Measurements from ENCODE around the gene TFG.
"Not testable (repeated sequence)": the region's sequence is repeated elsewhere in the genome, so short reads cannot be mapped to it uniquely, and the experiment has no call there.

TFG gene

GRCh38 chr3:100708989-100709841 is at the start of gene TFG:
TFG (plus strand) TSS chr3:100709494; CDS start chr3:100713686, 4,192 bp downstream.
- peak; percentile 97 for DNase-seq (ENCODE audit: low spot score)

GRCh38 chr3:100661294-100661693 is 48.0 kb upstream of the TFG start:
- DNase-seq (ENCODE audit: low spot score) = not testable (repeated sequence)

- no peak for DNase-seq (ENCODE audit: low spot score)
Observed at GRCh38 chr3:100662113-100662823, 47.0 kb upstream of the TFG start.

- no peak for DNase-seq (ENCODE audit: low spot score)
Observed at GRCh38 chr3:100665230-100665629, 44.1 kb upstream of the TFG start.

GRCh38 chr3:100666699-100667098 is 42.6 kb upstream of the TFG start:
- not testable (repeated sequence) for DNase-seq (ENCODE audit: low spot score)

- DNase-seq (ENCODE audit: low spot score) = not testable (repeated sequence)
Observed at GRCh38 chr3:100667316-100667715, 42.0 kb upstream of the TFG start.

- not testable (repeated sequence) for DNase-seq (ENCODE audit: low spot score)
Observed at GRCh38 chr3:100670995-100671394, 38.3 kb upstream of the TFG start.

- DNase-seq (ENCODE audit: low spot score) = no peak
Observed at GRCh38 chr3:100681496-100681895, 27.8 kb upstream of the TFG start.

GRCh38 chr3:100682056-100682853 is 27.0 kb upstream of the TFG start:
- DNase-seq (ENCODE audit: low spot score) = no peak

- DNase-seq (ENCODE audit: low spot score) = no peak
Observed at GRCh38 chr3:100682854-100683760, 26.2 kb upstream of the TFG start.

- DNase-seq (ENCODE audit: low spot score) = no peak
Observed at GRCh38 chr3:100693225-100693624, 16.1 kb upstream of the TFG start.

GRCh38 chr3:100695696-100696095 is 13.6 kb upstream of the TFG start:
- no peak for DNase-seq (ENCODE audit: low spot score)

- no peak for DNase-seq (ENCODE audit: low spot score)
Observed at GRCh38 chr3:100696161-100696560, 13.1 kb upstream of the TFG start.

GRCh38 chr3:100697172-100697571 is 12.1 kb upstream of the TFG start:
- DNase-seq (ENCODE audit: low spot score) = no peak

- no peak for DNase-seq (ENCODE audit: low spot score)
Observed at GRCh38 chr3:100697723-100698285, 11.5 kb upstream of the TFG start.

GRCh38 chr3:100698736-100699135 is 10.6 kb upstream of the TFG start:
- DNase-seq (ENCODE audit: low spot score) = no peak

- DNase-seq (ENCODE audit: low spot score) = no peak
Observed at GRCh38 chr3:100700708-100701107, 8.6 kb upstream of the TFG start.

GRCh38 chr3:100702082-100702979 is 7.0 kb upstream of the TFG start:
- DNase-seq (ENCODE audit: low spot score) = no peak

GRCh38 chr3:100702980-100703345 is 6.3 kb upstream of the TFG start:
- DNase-seq (ENCODE audit: low spot score) = no peak

- DNase-seq (ENCODE audit: low spot score) = no peak
Observed at GRCh38 chr3:100703865-100704264, 5.4 kb upstream of the TFG start.
